GM19324 (cell line): ENCODE measurements around the gene TRIM71.
"Not testable (repeated sequence)": the region's sequence is repeated elsewhere in the genome, so short reads cannot be mapped to it uniquely, and the experiment has no call there.

Experiments
- ATAC-seq: cut with Tn5 transposase; IDR thresholded peaks from one replicate; pipeline ENCODE4 v1.9.1; 2021; ENCODE audit warnings: mild to moderate bottlenecking, moderate library complexity; ENCODE audit not compliant: unreplicated experiment, low FRiP score

TRIM71 gene

DNA sequence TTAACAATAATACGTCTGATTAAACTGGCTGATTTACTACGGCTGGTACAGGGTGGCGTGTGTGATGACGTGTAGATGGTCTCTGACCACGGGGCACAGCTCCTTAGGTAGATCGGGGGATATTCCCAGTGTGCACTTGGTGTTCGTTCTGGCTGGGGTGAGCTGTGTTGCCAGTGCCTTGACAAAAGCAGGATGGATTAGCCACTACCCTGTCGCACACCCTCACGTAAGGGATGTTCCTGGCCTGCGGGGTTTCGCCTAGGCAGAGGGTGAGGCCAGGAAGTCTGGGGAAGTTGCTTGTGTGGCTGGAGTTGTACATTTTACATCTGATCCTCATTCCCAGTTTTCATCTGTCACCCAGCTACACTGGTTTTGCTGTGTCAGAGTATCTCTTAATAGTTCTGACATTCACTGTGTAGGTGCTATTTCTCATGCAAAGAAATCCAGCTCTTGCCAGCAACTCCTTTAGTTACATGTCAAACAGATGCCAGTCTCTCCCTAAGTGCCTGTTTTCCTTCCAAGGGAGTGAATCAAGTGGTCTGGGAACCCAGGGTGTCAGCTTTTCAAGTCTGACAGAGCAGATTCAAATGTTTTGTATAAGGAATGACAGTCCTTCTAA, 67.6 kb downstream of the TRIM71 start:
- no peak for ATAC-seq

- no peak for ATAC-seq
Measured at GRCh38 chr3:32886296-32886695, 68.5 kb downstream of the TRIM71 start.

GRCh38 chr3:32886911-32887310, 69.1 kb downstream of the TRIM71 start:
- ATAC-seq: no peak

DNA sequence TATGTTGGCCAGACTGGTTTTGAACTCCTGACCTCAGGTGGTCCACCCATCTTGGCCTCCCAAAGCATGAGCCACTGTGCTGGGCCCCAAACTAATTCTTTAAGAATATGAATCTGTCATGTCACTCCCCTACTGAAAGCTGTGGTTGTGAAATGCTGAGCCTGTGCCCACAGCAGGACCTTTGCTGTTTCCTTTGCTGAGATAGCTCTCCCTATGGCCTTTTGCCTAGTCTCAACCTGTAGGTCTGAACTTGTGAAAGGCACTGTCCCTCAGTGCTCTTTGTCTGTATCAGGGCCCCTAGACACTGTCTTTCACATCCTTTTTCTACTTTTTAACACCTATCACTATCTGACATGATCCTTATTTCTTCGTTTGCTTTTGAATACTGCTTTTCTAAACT, 70.9 kb downstream of the TRIM71 start:
- ATAC-seq: peak; percentile 92

GRCh38 chr3:32890420-32891276, 72.9 kb downstream of the TRIM71 start:
- no peak for ATAC-seq

DNA sequence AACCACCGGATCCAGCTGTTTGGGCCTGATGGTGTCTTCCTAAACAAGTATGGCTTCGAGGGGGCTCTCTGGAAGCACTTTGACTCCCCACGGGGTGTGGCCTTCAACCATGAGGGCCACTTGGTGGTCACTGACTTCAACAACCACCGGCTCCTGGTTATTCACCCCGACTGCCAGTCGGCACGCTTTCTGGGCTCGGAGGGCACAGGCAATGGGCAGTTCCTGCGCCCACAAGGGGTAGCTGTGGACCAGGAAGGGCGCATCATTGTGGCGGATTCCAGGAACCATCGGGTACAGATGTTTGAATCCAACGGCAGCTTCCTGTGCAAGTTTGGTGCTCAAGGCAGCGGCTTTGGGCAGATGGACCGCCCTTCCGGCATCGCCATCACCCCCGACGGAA, 73.6 kb downstream of the TRIM71 start:
- ATAC-seq: no peak

- ATAC-seq: no peak
Measured at GRCh38 chr3:32892625-32893598, 75.1 kb downstream of the TRIM71 start.

- no peak for ATAC-seq
Measured at GRCh38 chr3:32894977-32895376, 77.2 kb downstream of the TRIM71 start.

DNA sequence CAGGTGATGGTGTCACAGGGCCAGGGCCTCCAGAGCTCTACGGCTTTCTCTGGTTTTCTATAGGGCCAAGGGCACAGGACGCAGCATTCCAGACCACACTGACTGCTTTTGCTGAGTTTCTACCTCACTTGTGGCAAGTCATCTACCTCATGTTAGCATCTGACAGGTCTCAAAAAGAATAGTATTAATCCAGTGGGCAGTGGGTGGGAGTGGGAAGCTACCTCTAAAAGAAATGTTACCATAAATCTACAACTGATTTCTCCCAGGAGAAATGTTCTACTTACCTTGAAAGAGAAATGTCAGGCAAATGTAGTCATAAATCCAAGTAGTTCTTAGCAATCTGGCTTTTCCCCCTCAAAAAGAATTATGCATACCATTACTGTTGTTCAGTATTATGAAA, 77.9 kb downstream of the TRIM71 start:
- no peak for ATAC-seq

DNA sequence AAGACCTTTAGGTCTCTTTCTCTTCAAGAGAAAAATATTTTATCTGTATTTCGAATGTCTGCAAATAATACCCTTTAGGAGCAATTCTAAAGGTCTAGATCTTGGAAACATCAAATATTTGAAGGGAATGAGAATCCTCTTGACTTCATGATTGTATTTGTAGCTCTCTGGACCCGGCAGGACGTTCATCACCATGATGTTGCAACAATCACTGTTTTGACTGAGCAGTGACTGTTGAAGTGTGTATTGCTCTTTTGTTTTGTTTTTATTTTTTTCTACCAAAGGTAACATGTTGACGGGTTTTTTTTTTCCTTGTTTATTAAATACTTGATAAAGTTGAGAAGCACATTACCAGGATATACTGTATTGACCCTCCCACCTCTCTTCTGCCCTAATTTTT, 78.3 kb downstream of the TRIM71 start:
- ATAC-seq: no peak

GRCh38 chr3:32897001-32897601, 79.3 kb downstream of the TRIM71 start:
- no peak for ATAC-seq

GRCh38 chr3:32897981-32898623, 80.3 kb downstream of the TRIM71 start:
- no peak for ATAC-seq

DNA sequence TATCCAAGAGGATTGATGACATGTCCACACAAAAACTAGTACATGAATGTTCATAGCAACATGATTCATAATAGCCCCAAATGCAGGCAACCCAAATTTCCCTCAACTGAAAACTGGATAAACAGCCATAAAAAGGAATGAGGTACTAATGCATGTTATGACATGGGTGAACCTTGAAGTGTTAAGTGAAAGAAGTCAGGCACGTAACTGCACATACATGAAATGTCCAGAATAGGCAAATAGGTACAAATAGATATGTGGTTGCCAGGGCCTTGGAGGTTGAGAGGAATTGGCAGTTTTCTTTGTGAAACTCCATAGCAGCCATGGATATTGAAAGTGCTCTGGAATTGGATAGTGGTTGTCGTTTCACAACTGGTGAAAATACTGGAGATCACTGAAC, 81.5 kb downstream of the TRIM71 start:
- ATAC-seq: no peak

GRCh38 chr3:32901005-32901932, 83.5 kb downstream of the TRIM71 start:
- ATAC-seq: no peak

DNA sequence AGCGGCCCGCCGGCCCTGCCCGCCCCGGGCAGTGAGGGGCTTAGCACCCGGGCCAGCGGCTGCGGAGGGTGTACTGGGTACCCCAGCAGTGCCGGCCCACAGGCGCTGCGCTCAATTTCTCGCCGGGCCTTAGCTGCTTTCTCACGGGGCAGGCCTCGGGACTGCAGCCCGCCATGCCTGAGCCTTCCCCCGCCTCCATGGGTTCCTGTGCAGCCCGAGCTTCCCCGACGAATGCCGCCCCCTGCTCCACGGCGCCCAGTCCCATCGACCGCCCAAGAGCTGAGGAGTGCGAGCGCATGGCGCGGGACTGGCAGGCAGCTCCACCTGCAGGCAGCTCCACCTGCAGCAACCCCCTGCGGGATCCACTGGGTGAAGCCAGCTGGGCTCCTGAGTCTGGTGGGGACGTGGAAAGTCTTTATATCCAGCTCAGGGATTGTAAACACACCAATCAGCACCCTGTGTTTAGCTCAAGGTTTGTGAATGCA, 85.1 kb downstream of the TRIM71 start:
- ATAC-seq: not testable (repeated sequence)

- no peak for ATAC-seq
Measured at GRCh38 chr3:32903953-32904352, 86.2 kb downstream of the TRIM71 start.

GRCh38 chr3:32909999-32910398, 92.2 kb downstream of the TRIM71 start:
- no peak for ATAC-seq

GRCh38 chr3:32910954-32911353, 93.2 kb downstream of the TRIM71 start:
- ATAC-seq: no peak

DNA sequence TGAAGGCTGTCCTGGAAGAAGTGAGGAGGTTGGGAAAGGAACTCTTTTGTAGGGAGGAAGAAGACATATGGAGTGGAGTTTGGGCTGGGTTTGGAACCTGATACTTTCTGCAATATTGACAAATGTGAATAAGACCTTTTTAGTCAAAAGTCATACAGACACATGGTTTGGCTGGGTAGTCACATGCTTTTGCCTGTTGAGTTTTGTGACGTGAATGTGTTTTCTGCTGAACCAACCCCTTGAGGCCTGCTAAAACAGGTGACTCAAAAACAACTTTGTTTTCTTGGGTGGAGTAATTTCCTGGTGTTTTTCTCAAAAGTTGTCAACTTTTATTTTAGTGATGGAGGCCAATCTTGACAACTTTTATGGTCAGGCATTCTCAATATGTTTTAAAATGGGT, 94.2 kb downstream of the TRIM71 start:
- ATAC-seq: no peak
